Uterus (tissue), 2 donors: Measurements from ENCODE around the gene NHLRC1.

Experiments used
- CTCF ChIP-seq, 4 experiments: fragments of 200-600 bp in 2 of 4; fragments of 450-650 bp in 2 of 4; sonication (generic) in 2 of 4; IDR thresholded peaks; one replicate each; pipeline ENCODE4 v1.5.1; 2016 to 2019; ENCODE audit warnings: antibody characterized with exemption in 4 of 4, mild to moderate bottlenecking in 2 of 4, moderate library complexity in 1 of 4
- POLR2A ChIP-seq, 2 donors: fragments of 450-650 bp; IDR thresholded peaks; one replicate each; pipeline ENCODE4 v1.6.1; 2016; ENCODE audit warnings: antibody characterized with exemption in 2 of 2, mild to moderate bottlenecking in 1 of 2, moderate library complexity in 1 of 2

DNA sequence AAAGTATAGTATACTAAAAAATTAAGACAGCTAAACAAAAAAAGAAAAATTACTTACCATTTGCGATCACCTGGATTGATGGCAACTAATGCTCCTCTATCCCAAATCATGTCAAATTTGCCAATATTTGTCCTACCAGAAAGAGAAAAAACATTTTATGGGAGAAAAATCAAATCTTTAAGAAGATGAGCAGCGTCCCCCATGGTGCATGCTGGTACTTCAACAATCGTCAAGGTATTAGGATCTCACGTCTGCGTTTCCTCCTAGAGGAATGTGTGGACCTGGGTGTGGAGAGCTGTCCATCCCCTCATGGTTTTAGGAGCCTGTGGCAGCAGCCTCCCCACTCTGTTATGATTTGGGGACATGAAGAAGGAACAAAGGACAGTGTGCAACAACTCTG lies 16.4 kb upstream of the NHLRC1 start:
- no peak for TF ChIP-seq CTCF (IDR thresholded peaks at IDR 0.05)
- TF ChIP-seq POLR2A (IDR thresholded peaks at IDR 0.05), result no peak
